B cell (primary cell): ENCODE measurements around the gene KCNJ16. TPM values are rescaled to one million over a fixed set of nuclear protein-coding genes. Genes with fewer than 3 reads are reported as not detected.

Experiments used
- ATAC-seq: fragments of 200-7000 bp; cut with Tn5 transposase; one replicate; pipeline ENCODE4 v1.10.0; 2021; ENCODE audit warnings: low read depth, mild to moderate bottlenecking, moderate number of reproducible peaks, moderate library complexity
- CTCF ChIA-PET: fragments of 350-600 bp; sonication (Branson Sonifier 250); formaldehyde crosslinking; loops from one replicate; lab custom pipeline; 2021; ENCODE audit warnings: antibody characterized with exemption, inconsistent platforms; lab: Charles Lee
- POLR2A ChIA-PET: fragments of 350-600 bp; sonication (Branson Sonifier 250); formaldehyde crosslinking; loops from one replicate; lab custom pipeline; 2021; ENCODE audit warnings: antibody characterized with exemption; lab: Charles Lee
- DNase-seq: peaks from one replicate; pipeline ENCODE4 v3.0.0; 2013
- H2AFZ ChIP-seq: 2 replicates; pipeline ENCODE4 v1.6.1; 2012; ENCODE audit warnings: mild to moderate bottlenecking, low read depth, low read length; ENCODE audit not compliant: insufficient read depth, poor library complexity, severe bottlenecking
- H3K27ac ChIP-seq, 2 donors: 1 replicate in 1 of 2; 2 replicates in 1 of 2; pipeline ENCODE4 v1.5.1; 2012 to 2013; ENCODE audit warnings: low read length in 2 of 2, mild to moderate bottlenecking in 2 of 2, moderate library complexity in 1 of 2
- H3K27me3 ChIP-seq, 4 experiments: fragments of 200-600 bp in 1 of 4; sonication (generic) in 1 of 4; replicated peaks in 1 of 4; 1 replicate in 2 of 4; 2 replicates in 2 of 4; pipeline versions ENCODE4 v1.6.1 to v1.7.0; 2013 to 2016; ENCODE audit warnings: low read length in 3 of 4, mild to moderate bottlenecking in 2 of 4, mixed read lengths in 1 of 4, moderate library complexity in 1 of 4; ENCODE audit not compliant: insufficient read depth in 4 of 4, control insufficient read depth in 3 of 4; ENCODE audit errors: control extremely low read depth in 1 of 4
- H3K36me3 ChIP-seq, 2 experiments: replicated peaks in 1 of 2; 1 replicate in 1 of 2; 2 replicates in 1 of 2; pipeline versions ENCODE4 v1.6.1 to v1.7.1; 2013; ENCODE audit warnings: low read length in 1 of 2; ENCODE audit not compliant: insufficient read depth in 2 of 2, control insufficient read depth in 1 of 2; ENCODE audit errors: control extremely low read depth in 1 of 2, extremely low read depth in 1 of 2
- H3K4me1 ChIP-seq, 2 donors: fragments of 200-600 bp in 1 of 2; sonication (generic) in 1 of 2; 1 replicate in 1 of 2; 2 replicates in 1 of 2; pipeline versions ENCODE4 v1.5.1 to v1.6.1; 2013 to 2017; ENCODE audit warnings: low read length in 2 of 2; ENCODE audit not compliant: control insufficient read depth in 2 of 2, insufficient read depth in 2 of 2
- H3K4me2 ChIP-seq: replicated peaks from 2 replicates; pipeline ENCODE3; 2012; ENCODE audit warnings: mild to moderate bottlenecking, low read depth, low read length; ENCODE audit not compliant: poor library complexity, severe bottlenecking
- H3K4me3 ChIP-seq, 5 experiments: fragments of 200-600 bp in 1 of 5; sonication (generic) in 1 of 5; 1 replicate in 3 of 5; 2 replicates in 2 of 5; pipeline versions ENCODE4 v1.5.1 to v1.7.0; 2011 to 2016; ENCODE audit warnings: low read length in 4 of 5, mild to moderate bottlenecking in 4 of 5, low read depth in 2 of 5, control low read depth in 1 of 5, moderate library complexity in 1 of 5; ENCODE audit not compliant: insufficient read depth in 1 of 5; ENCODE audit errors: control extremely low read depth in 1 of 5, extremely low read depth in 1 of 5
- H3K79me2 ChIP-seq: fragments of 200-600 bp; sonication (generic); one replicate; pipeline ENCODE4 v1.6.0; 2016; ENCODE audit warnings: low read length; ENCODE audit not compliant: control insufficient read depth, insufficient read depth
- H3K9ac ChIP-seq: fragments of 200-600 bp; sonication (generic); 2 replicates; pipeline ENCODE4 v1.6.1; 2017; ENCODE audit warnings: mild to moderate bottlenecking, low read length, moderate library complexity
- H3K9me3 ChIP-seq, 3 donors: one replicate each; pipeline versions ENCODE4 v1.6.1 to v1.7.1; 2013; ENCODE audit warnings: low read length in 2 of 3; ENCODE audit not compliant: control insufficient read depth in 2 of 3, insufficient read depth in 1 of 3; ENCODE audit errors: control extremely low read depth in 1 of 3
- H4K20me1 ChIP-seq: 2 replicates; pipeline ENCODE4 v1.6.0; 2012; ENCODE audit warnings: mild to moderate bottlenecking, low read length; ENCODE audit not compliant: insufficient read depth, control insufficient read depth, poor library complexity, severe bottlenecking
- H3K27ac Mint-ChIP-seq: one replicate; pipeline ENCODE4 v1.8.0; 2021; ENCODE audit warnings: mixed read lengths
- H3K27me3 Mint-ChIP-seq: one replicate; pipeline ENCODE4 v1.8.0; 2021; ENCODE audit warnings: mixed read lengths
- H3K4me1 Mint-ChIP-seq: one replicate; pipeline ENCODE4 v1.8.0; 2021; ENCODE audit warnings: mixed read lengths
- H3K4me3 Mint-ChIP-seq: one replicate; pipeline ENCODE4 v1.8.0; 2021; ENCODE audit warnings: mixed read lengths
- H3K9me3 Mint-ChIP-seq: one replicate; pipeline ENCODE4 v1.8.0; 2022; ENCODE audit warnings: mixed read lengths; ENCODE audit not compliant: insufficient read depth
- EZH2 ChIP-seq: IDR thresholded peaks from 2 replicates; pipeline ENCODE4 v1.6.1; 2012; ENCODE audit warnings: borderline replicate concordance, low read depth, mild to moderate bottlenecking, moderate library complexity, low read length; ENCODE audit not compliant: insufficient read depth, poor library complexity, severe bottlenecking
- WGBS: methylation state at CpG from one replicate; pipeline ENCODE4 v1.1.5; 2013; ENCODE audit warnings: missing lambda C conversion rate; ENCODE audit not compliant: insufficient coverage; 5-methylcytosine and 5-hydroxymethylcytosine counted together
- intact Hi-C: fragments of 100-400 bp; cut with micrococcal nuclease; formaldehyde crosslinking; loops from one replicate; pipeline ENCODE4 v1.10.0; 2022
- polyA plus RNA-seq: library from polyadenylated mRNA; depleted of rRNA; stranded (reverse); fragments of >200 nt; gene quantifications from 2 replicates; pipeline ENCODE4 v1.2.3, GENCODE V29; 2012
- total RNA-seq, 2 donors: library from RNA; stranded (reverse); fragments of 120-200 nt in 1 of 2; gene quantifications; 1 replicate in 1 of 2; 2 replicates in 1 of 2; pipeline versions ENCODE4 v1.2.3 to v1.2.4, GENCODE V29; 2013 to 2022
- TF ChIP-seq, protein P1 (sequence below): fragments of 200-600 bp; IDR thresholded peaks from one replicate; pipeline ENCODE4 v1.8.0; 2022; ENCODE audit warnings: antibody characterized with exemption, mild to moderate bottlenecking

The KCNJ16 gene
- total and polyA plus RNA-seq, 2 donors (not counting 1 experiment from before 2014, with no cell fraction given), result not detected

DNA sequence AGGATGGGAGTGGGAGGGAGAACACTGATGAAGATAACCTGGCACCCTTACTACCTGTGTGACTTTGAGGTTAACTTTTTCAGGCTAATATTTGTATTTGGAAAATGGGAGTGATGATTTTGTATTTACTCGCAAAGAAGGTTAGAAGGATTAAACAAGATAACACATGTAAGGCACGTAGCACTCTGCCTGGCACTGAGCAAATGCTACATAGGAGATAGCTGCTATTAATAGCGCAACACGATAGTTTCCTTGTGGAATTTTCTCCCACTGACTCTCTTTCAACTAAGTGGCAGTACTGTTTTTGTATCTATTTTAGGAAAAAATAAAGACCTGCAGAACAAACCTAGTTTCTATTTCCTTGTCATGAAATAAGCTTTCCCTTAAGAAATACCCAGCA is 15.4 kb upstream of the KCNJ16 start:
- intact Hi-C loops, result no loop called here
- no peak for ATAC-seq
- CTCF ChIA-PET, result no interaction called here

GRCh38 chr17:70060415-70060814 is 14.6 kb upstream of the KCNJ16 start:
- peaks cover 0 to 3% (median 0%) of the 10 kb centered on the region in 3 donors for H3K9me3 ChIP-seq
- no peaks in the 10 kb centered on the region for H3K27me3 ChIP-seq
- H3K4me1 ChIP-seq, result no peaks in the 10 kb centered on the region
- ATAC-seq, result no peak
- H3K4me3 ChIP-seq, result no peak overlapping the region
- H4K20me1 ChIP-seq, result no peaks in the 10 kb centered on the region
- CTCF ChIA-PET, result no interaction called here
- no peaks in the 10 kb centered on the region for H3K9me3 Mint-ChIP-seq
- no peak overlapping the region for H3K4me3 Mint-ChIP-seq
- WGBS, result 90% methylated on average over 2 of the region's 2 CpGs
- TF ChIP-seq EZH2, result no peak
- TF ChIP-seq, protein P1, sequence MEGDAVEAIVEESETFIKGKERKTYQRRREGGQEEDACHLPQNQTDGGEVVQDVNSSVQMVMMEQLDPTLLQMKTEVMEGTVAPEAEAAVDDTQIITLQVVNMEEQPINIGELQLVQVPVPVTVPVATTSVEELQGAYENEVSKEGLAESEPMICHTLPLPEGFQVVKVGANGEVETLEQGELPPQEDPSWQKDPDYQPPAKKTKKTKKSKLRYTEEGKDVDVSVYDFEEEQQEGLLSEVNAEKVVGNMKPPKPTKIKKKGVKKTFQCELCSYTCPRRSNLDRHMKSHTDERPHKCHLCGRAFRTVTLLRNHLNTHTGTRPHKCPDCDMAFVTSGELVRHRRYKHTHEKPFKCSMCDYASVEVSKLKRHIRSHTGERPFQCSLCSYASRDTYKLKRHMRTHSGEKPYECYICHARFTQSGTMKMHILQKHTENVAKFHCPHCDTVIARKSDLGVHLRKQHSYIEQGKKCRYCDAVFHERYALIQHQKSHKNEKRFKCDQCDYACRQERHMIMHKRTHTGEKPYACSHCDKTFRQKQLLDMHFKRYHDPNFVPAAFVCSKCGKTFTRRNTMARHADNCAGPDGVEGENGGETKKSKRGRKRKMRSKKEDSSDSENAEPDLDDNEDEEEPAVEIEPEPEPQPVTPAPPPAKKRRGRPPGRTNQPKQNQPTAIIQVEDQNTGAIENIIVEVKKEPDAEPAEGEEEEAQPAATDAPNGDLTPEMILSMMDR, result no peak
- intact Hi-C loops, result no loop called here
- no peak overlapping the region for H3K27ac ChIP-seq
- no peak overlapping the region for H3K4me2 ChIP-seq
- H3K4me1 Mint-ChIP-seq, result no peaks in the 10 kb centered on the region
- H3K9ac ChIP-seq, result no peak overlapping the region
- H3K27ac Mint-ChIP-seq, result no peak overlapping the region
- H2AFZ ChIP-seq, result no peak overlapping the region
- no peaks in the 10 kb centered on the region for H3K36me3 ChIP-seq
- H3K27me3 Mint-ChIP-seq, result peaks cover 5% of the 10 kb centered on the region
- H3K79me2 ChIP-seq, result no peaks in the 10 kb centered on the region
- DNase-seq, result no peak
- POLR2A ChIA-PET, result no interaction called here

More for the DNA sequence above, 15.4 kb upstream of the KCNJ16 start:
- 90% methylated on average over 2 of the region's 4 CpGs for WGBS
- no peak for TF ChIP-seq EZH2
- TF ChIP-seq, protein P1, result no peak
- POLR2A ChIA-PET, result no interaction called here
- Mint-ChIP-seq H3K4me3 (no peak overlapping the region), H3K27ac (no peak overlapping the region), H3K9me3 (no peaks in the 10 kb centered on the region), H3K4me1 (no peaks in the 10 kb centered on the region), H3K27me3 (peaks cover 1% of the 10 kb centered on the region)
- no peak overlapping the region for H3K27ac ChIP-seq
- H3K4me3 ChIP-seq, result no peak overlapping the region
- H3K4me1 ChIP-seq, result no peaks in the 10 kb centered on the region
- no peak overlapping the region for H2AFZ ChIP-seq
- H3K27me3 ChIP-seq, result no peaks in the 10 kb centered on the region
- no peak for DNase-seq
- no peak overlapping the region for H3K4me2 ChIP-seq
- H3K79me2 ChIP-seq, result no peaks in the 10 kb centered on the region
- no peaks in the 10 kb centered on the region for H3K36me3 ChIP-seq
- no peak overlapping the region for H3K9ac ChIP-seq
- peaks cover 0 to 3% (median 0%) of the 10 kb centered on the region in 3 donors for H3K9me3 ChIP-seq
- no peaks in the 10 kb centered on the region for H4K20me1 ChIP-seq
